Esophagus squamous epithelium (tissue), 5 donors: ENCODE data around the gene GGTLC1. TPM values are rescaled to one million over a fixed set of nuclear protein-coding genes. Genes with fewer than 3 reads are reported as not detected.
"Not testable (repeated sequence)": the region's sequence is repeated elsewhere in the genome, so short reads cannot be mapped to it uniquely, and the experiment has no call there.

Experiments
- DNase-seq: peaks from one replicate; lab custom pipeline; 2025; lab: John Stamatoyannopoulos, UW
- H3K27ac ChIP-seq, 4 donors: fragments of 200-600 bp; sonication (generic); one replicate each; pipeline ENCODE4 v1.5.1; 2016 to 2019; ENCODE audit warnings: mild to moderate bottlenecking in 1 of 4
- H3K27me3 ChIP-seq, 4 donors: fragments of 200-600 bp; sonication (generic); 1 replicate in 3 of 4; 2 replicates in 1 of 4; pipeline versions ENCODE4 v1.5.1 to v1.6.0; 2017 to 2021; ENCODE audit warnings: antibody characterized with exemption in 1 of 4
- H3K36me3 ChIP-seq, 3 donors: fragments of 200-600 bp; sonication (generic); one replicate each; pipeline ENCODE4 v1.5.1; 2016 to 2019
- H3K4me1 ChIP-seq, 3 donors: fragments of 200-600 bp; sonication (generic); one replicate each; pipeline ENCODE4 v1.5.1; 2017 to 2019
- H3K4me3 ChIP-seq, 4 donors: fragments of 200-600 bp; sonication (generic); 1 replicate in 3 of 4; 2 replicates in 1 of 4; pipeline ENCODE4 v1.5.1; 2016 to 2019; ENCODE audit warnings: mild to moderate bottlenecking in 2 of 4, moderate library complexity in 1 of 4
- H3K9me3 ChIP-seq, 3 donors: fragments of 200-600 bp; sonication (generic); one replicate each; pipeline ENCODE4 v1.5.1; 2016 to 2019
- CTCF ChIP-seq, 6 experiments: fragments of 450-650 bp in 4 of 6; fragments of 200-600 bp in 2 of 6; sonication (generic) in 2 of 6; IDR thresholded peaks; one replicate each; pipeline ENCODE4 v1.5.1; 2016 to 2019; ENCODE audit warnings: antibody characterized with exemption in 6 of 6, mild to moderate bottlenecking in 4 of 6, moderate library complexity in 4 of 6
- WGBS, 2 donors: methylation state at CpG; one replicate each; pipeline ENCODE4 v1.1.5; 2018; 5-methylcytosine and 5-hydroxymethylcytosine counted together
- intact Hi-C: fragments of 100-400 bp; cut with DNase I; formaldehyde crosslinking; loops from one replicate; pipeline ENCODE4 v1.15.0; 2022
- total RNA-seq, 4 donors: library from RNA; depleted of rRNA; stranded (reverse); fragments of >200 nt; gene quantifications; one replicate each; pipeline ENCODE4 v1.1.0, GENCODE V29; 2016
- donor health status: DM: yes; HTN: yes; CAD: no.

The GGTLC1 gene
- total RNA-seq, 4 donors from 2014 or later, result not detected

- no CpG with 5 or more reads among the region's 12 CpGs for WGBS, 2 donors
- H3K9me3 ChIP-seq, H3K27me3 ChIP-seq, H3K27ac ChIP-seq, H3K4me1 ChIP-seq, intact Hi-C loops, H3K36me3 ChIP-seq, DNase-seq, H3K4me3 ChIP-seq: not testable (repeated sequence)
- TF ChIP-seq CTCF (IDR thresholded peaks at IDR 0.05), result peak in 1 of 6 experiments; percentile 30
Measured at GRCh38 chr20:23984476-23985023, 4.0 kb downstream of the GGTLC1 start.

GRCh38 chr20:23982112-23983018 is 6.2 kb downstream of the GGTLC1 start:
- H3K9me3 ChIP-seq, H3K4me1 ChIP-seq, H3K36me3 ChIP-seq, H3K27me3 ChIP-seq, H3K4me3 ChIP-seq, H3K27ac ChIP-seq, DNase-seq, intact Hi-C loops: not testable (repeated sequence)
- 35 to 45% methylated on average over 2 to 6 of the region's 11 CpGs for WGBS, 2 donors

- 62% methylated on average over 3 of the region's 5 CpGs; no CpG with 5 or more reads in 1 of the 2 donors for WGBS, 2 donors
- DNase-seq, H3K4me3 ChIP-seq, H3K36me3 ChIP-seq, H3K4me1 ChIP-seq, H3K27ac ChIP-seq, H3K27me3 ChIP-seq, intact Hi-C loops, H3K9me3 ChIP-seq: not testable (repeated sequence)
Measured at GRCh38 chr20:23981526-23981925, 7.1 kb downstream of the GGTLC1 start.

GRCh38 chr20:23981014-23981413 is 7.6 kb downstream of the GGTLC1 start:
- H3K27me3 ChIP-seq, H3K9me3 ChIP-seq, H3K27ac ChIP-seq, H3K4me3 ChIP-seq, DNase-seq, H3K4me1 ChIP-seq, H3K36me3 ChIP-seq, intact Hi-C loops: not testable (repeated sequence)
- WGBS, 2 donors, result 52 to 77% methylated on average over 5 to 10 of the region's 11 CpGs

GRCh38 chr20:23979899-23980811 is 8.4 kb downstream of the GGTLC1 start:
- H3K27ac ChIP-seq, H3K4me1 ChIP-seq, H3K36me3 ChIP-seq, H3K4me3 ChIP-seq, H3K27me3 ChIP-seq, H3K9me3 ChIP-seq, DNase-seq, intact Hi-C loops: not testable (repeated sequence)
- 68 to 77% methylated on average over 12 to 17 of the region's 17 CpGs for WGBS, 2 donors

- intact Hi-C loops, H3K27me3 ChIP-seq, DNase-seq, H3K27ac ChIP-seq, H3K9me3 ChIP-seq, H3K4me3 ChIP-seq, H3K36me3 ChIP-seq, H3K4me1 ChIP-seq: not testable (repeated sequence)
- 90% methylated on average over 2 of the region's 6 CpGs; no CpG with 5 or more reads in 1 of the 2 donors for WGBS, 2 donors
Measured at GRCh38 chr20:23979380-23979779, 9.2 kb downstream of the GGTLC1 start.

- H3K27ac ChIP-seq, DNase-seq, H3K9me3 ChIP-seq, intact Hi-C loops, H3K4me1 ChIP-seq, H3K36me3 ChIP-seq, H3K4me3 ChIP-seq: not testable (repeated sequence)
- peaks cover 0 to 17% (median 0%) of the 10 kb centered on the region in 4 donors for H3K27me3 ChIP-seq
- WGBS, 2 donors, result 56 to 60% methylated on average over 1 to 6 of the region's 6 CpGs
Measured at GRCh38 chr20:23978457-23978856, 10.1 kb downstream of the GGTLC1 start.
